Peyer's patch (tissue), 4 donors: ENCODE results near the gene NLRC3.

ENCODE experiments used
- POLR2A ChIP-seq, 2 donors: fragments of 450-650 bp; IDR thresholded peaks; one replicate each; pipeline ENCODE4 v1.5.1; 2017; ENCODE audit warnings: antibody characterized with exemption in 2 of 2, mild to moderate bottlenecking in 2 of 2, moderate library complexity in 2 of 2
- TF ChIP-seq, protein P1 (sequence below), 6 experiments: fragments of 450-650 bp in 4 of 6; fragments of 200-600 bp in 2 of 6; sonication (generic) in 1 of 6; IDR thresholded peaks; one replicate each; pipeline ENCODE4 v1.5.1; 2017 to 2019; ENCODE audit warnings: antibody characterized with exemption in 6 of 6, mild to moderate bottlenecking in 3 of 6, moderate library complexity in 1 of 6

DNA sequence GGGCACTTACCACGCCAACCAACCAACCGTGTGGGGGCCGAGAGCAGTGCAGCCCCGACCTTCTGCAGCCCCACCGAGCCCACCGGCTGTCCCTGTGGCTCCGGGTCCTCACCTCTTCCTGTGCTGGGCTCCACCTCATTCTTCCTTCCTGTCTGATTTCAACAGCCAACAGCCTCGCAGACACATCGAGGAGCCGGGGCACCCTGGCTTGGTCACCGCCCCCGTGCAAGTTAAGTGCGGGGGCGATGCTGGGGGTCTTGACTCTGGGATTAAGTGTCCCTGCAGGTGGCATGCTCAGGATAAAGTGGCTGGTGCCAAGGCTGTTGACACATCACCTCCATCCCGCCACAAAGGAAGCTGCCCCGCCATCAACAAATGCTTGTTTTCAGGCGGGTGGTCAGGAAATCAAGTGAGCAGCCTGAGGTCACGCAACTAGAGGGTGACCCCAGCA, at the start of gene NLRC3:
- TF ChIP-seq, protein P1, sequence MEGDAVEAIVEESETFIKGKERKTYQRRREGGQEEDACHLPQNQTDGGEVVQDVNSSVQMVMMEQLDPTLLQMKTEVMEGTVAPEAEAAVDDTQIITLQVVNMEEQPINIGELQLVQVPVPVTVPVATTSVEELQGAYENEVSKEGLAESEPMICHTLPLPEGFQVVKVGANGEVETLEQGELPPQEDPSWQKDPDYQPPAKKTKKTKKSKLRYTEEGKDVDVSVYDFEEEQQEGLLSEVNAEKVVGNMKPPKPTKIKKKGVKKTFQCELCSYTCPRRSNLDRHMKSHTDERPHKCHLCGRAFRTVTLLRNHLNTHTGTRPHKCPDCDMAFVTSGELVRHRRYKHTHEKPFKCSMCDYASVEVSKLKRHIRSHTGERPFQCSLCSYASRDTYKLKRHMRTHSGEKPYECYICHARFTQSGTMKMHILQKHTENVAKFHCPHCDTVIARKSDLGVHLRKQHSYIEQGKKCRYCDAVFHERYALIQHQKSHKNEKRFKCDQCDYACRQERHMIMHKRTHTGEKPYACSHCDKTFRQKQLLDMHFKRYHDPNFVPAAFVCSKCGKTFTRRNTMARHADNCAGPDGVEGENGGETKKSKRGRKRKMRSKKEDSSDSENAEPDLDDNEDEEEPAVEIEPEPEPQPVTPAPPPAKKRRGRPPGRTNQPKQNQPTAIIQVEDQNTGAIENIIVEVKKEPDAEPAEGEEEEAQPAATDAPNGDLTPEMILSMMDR (IDR thresholded peaks at IDR 0.05) = no peak
- no peak for TF ChIP-seq POLR2A (IDR thresholded peaks at IDR 0.05)
